Spleen (tissue), 11 donors: ENCODE data around the gene TNFAIP1. TPM values are rescaled to one million over a fixed set of nuclear protein-coding genes. Genes with fewer than 3 reads are reported as not detected.
A peak's percentile ranks its signal among the peaks of the same experiment; 100 is the strongest.

ENCODE experiments used
- DNase-seq: peaks from one replicate; pipeline ENCODE4 v3.0.0-alpha.2; 2020
- H3K27ac ChIP-seq, 8 donors: fragments of 200-600 bp; sonication (generic) in 7 of 8; 1 replicate in 4 of 8; 2 replicates in 4 of 8; pipeline versions ENCODE4 v1.5.0 to v1.8.0; 2016 to 2021; ENCODE audit warnings: inconsistent platforms in 4 of 8, mild to moderate bottlenecking in 4 of 8, moderate library complexity in 1 of 8
- H3K27me3 ChIP-seq, 7 donors: fragments of 200-600 bp; sonication (generic) in 6 of 7; replicated peaks in 1 of 7; 1 replicate in 4 of 7; 2 replicates in 3 of 7; pipeline versions ENCODE4 v1.5.0 to v1.8.0; 2016 to 2021; ENCODE audit warnings: inconsistent platforms in 3 of 7, mild to moderate bottlenecking in 1 of 7
- H3K36me3 ChIP-seq, 6 donors: fragments of 200-600 bp; sonication (generic) in 5 of 6; 1 replicate in 4 of 6; 2 replicates in 2 of 6; pipeline versions ENCODE4 v1.5.0 to v1.8.0; 2016 to 2021; ENCODE audit warnings: inconsistent platforms in 2 of 6
- H3K4me1 ChIP-seq, 6 donors: fragments of 200-600 bp; sonication (generic) in 5 of 6; 1 replicate in 3 of 6; 2 replicates in 3 of 6; pipeline versions ENCODE4 v1.5.0 to v1.8.0; 2016 to 2021; ENCODE audit warnings: inconsistent platforms in 3 of 6
- H3K4me3 ChIP-seq, 8 donors: fragments of 200-600 bp; sonication (generic) in 7 of 8; 1 replicate in 4 of 8; 2 replicates in 4 of 8; pipeline versions ENCODE4 v1.5.0 to v1.8.0; 2016 to 2021; ENCODE audit warnings: inconsistent platforms in 4 of 8, mild to moderate bottlenecking in 4 of 8, moderate library complexity in 2 of 8
- H3K9me3 ChIP-seq, 8 donors: fragments of 200-600 bp; sonication (generic) in 7 of 8; 1 replicate in 4 of 8; 2 replicates in 4 of 8; pipeline versions ENCODE4 v1.5.0 to v1.8.0; 2016 to 2021; ENCODE audit warnings: inconsistent platforms in 4 of 8
- CTCF ChIP-seq, 11 experiments: fragments of 200-600 bp in 7 of 11; fragments of 450-650 bp in 4 of 11; sonication (generic) in 4 of 11; IDR thresholded peaks in 8 of 11; conservative IDR thresholded peaks in 3 of 11; 1 replicate in 7 of 11; 2 replicates in 4 of 11; pipeline versions ENCODE4 v1.4.0 to v1.8.0; 2016 to 2021; ENCODE audit warnings: antibody characterized with exemption in 11 of 11, inconsistent platforms in 4 of 11, mild to moderate bottlenecking in 1 of 11
- POLR2A ChIP-seq, 3 donors: fragments of 450-650 bp; IDR thresholded peaks; one replicate each; pipeline ENCODE4 v1.5.1; 2017; ENCODE audit warnings: antibody characterized with exemption in 3 of 3, mild to moderate bottlenecking in 1 of 3
- POLR2AphosphoS5 ChIP-seq, 3 donors: sonication (generic); formaldehyde crosslinking; IDR thresholded peaks; one replicate each; pipeline ENCODE4 v1.5.1; 2017; ENCODE audit warnings: antibody characterized with exemption in 3 of 3
- WGBS, 5 donors: extraction: QIAGEN DNeasy Blood & Tissue Kit in 3 of 5; methylation state at CpG; one replicate each; pipeline versions ENCODE4 v1.1.5 to v1.1.7; 2013 to 2018; 5-methylcytosine and 5-hydroxymethylcytosine counted together
- intact Hi-C: fragments of 100-400 bp; cut with DNase I; formaldehyde crosslinking; loops from one replicate; pipeline ENCODE4 v1.15.0; 2023; ENCODE audit warnings: low total_unique reads
- polyA plus RNA-seq, 3 donors: library from polyadenylated mRNA; stranded (reverse); fragments of 200-250 nt; gene quantifications; one replicate each; pipeline ENCODE4 v1.2.1, GENCODE V29; 2013
- total RNA-seq, 7 donors: library from RNA; depleted of rRNA in 3 of 7; stranded (reverse); fragments of >200 nt in 3 of 7; fragmentation: NEBNext Ultra II Directional in 4 of 7; extraction: Animal tissue kit (Norgen Biotek cat#: 25700) in 4 of 7; gene quantifications; one replicate each; pipeline versions ENCODE4 v1.1.0 to v1.2.1, GENCODE V29; 2016 to 2021
- donor health status: healthy with polysubstance abuse.
- donor health status: DM: no; HTN: no; CAD: no; lungs with moderate emphysema.
- donor health status: DM: no; HTN: no; CAD: no.
- donor health status: Bipolar disorder and iron deficiency.
- donor health status: healthy.
- donor health status: DM: no; HTN: no; CAD: no.
- donor health status: DM: yes; HTN: yes; CAD: no.

Gene TNFAIP1
- total and polyA plus RNA-seq, 10 donors, result 15.2 to 154 (median 91.5) TPM

- no peak for DNase-seq
- H3K4me1 ChIP-seq, result peaks cover 11 to 27% (median 21%) of the 10 kb centered on the region in 6 donors
- TF ChIP-seq POLR2AphosphoS5 (IDR thresholded peaks at IDR 0.05), result no peak
- no peak for TF ChIP-seq CTCF (IDR thresholded peaks at IDR 0.05 in 8 of 11, conservative IDR thresholded peaks at IDR 0.05 in 3 of 11)
- no peak for TF ChIP-seq POLR2A (IDR thresholded peaks at IDR 0.05)
- WGBS, 5 donors, result 84 to 89% (median 85%) methylated on average over 21 of the region's 21 CpGs
- peak overlapping the region in 1 of 8 donors; percentile 74 for H3K4me3 ChIP-seq
- peaks cover 0 to 4% (median 0%) of the 10 kb centered on the region in 7 donors for H3K27me3 ChIP-seq
- no peak overlapping the region for H3K27ac ChIP-seq
- no peaks in the 10 kb centered on the region for H3K36me3 ChIP-seq
- intact Hi-C loops, result no loop called here
- no peaks in the 10 kb centered on the region for H3K9me3 ChIP-seq
These were observed 18.2 kb upstream of the TNFAIP1 start for GRCh38 chr17:28317099-28317965.

- H3K27ac ChIP-seq, result peak overlapping the region in 4 of 8 donors; percentile 50 to 73 (median 68)
- TF ChIP-seq POLR2AphosphoS5 (IDR thresholded peaks at IDR 0.05) (no peak), POLR2A (IDR thresholded peaks at IDR 0.05) (no peak), CTCF (IDR thresholded peaks at IDR 0.05 in 8 of 11, conservative IDR thresholded peaks at IDR 0.05 in 3 of 11) (no peak)
- intact Hi-C loops, result no loop called here
- peaks cover 0 to 4% (median 0%) of the 10 kb centered on the region in 7 donors for H3K27me3 ChIP-seq
- H3K9me3 ChIP-seq, result no peaks in the 10 kb centered on the region
- H3K4me3 ChIP-seq, result peak overlapping the region; percentile 64 to 89 (median 74)
- 11 to 17% (median 16%) methylated on average over 39 to 40 of the region's 40 CpGs for WGBS, 5 donors
- DNase-seq, result peak; percentile 85
- H3K36me3 ChIP-seq, result no peaks in the 10 kb centered on the region
- H3K4me1 ChIP-seq, result peaks cover 11 to 27% (median 21%) of the 10 kb centered on the region in 6 donors
These were observed 17.4 kb upstream of the TNFAIP1 start for GRCh38 chr17:28317966-28318758.

- Histone ChIP-seq H3K4me3 (peak within 1 kb of the TSS; percentile 64 to 89 (median 74)), H3K9me3 (no peaks in the 10 kb centered on the region), H3K36me3 (no peaks in the 10 kb centered on the region), H3K27ac (peak within 1 kb of the TSS in 6 of 8 donors; percentile 26 to 73 (median 66)), H3K27me3 (peaks cover 0 to 4% (median 0%) of the 10 kb centered on the region in 7 donors), H3K4me1 (peaks cover 11 to 31% (median 21%) of the 10 kb centered on the region in 6 donors)
- no peak for TF ChIP-seq POLR2A (IDR thresholded peaks at IDR 0.05)
- peak in 5 of 11 experiments; percentile 1 to 48 (median 37) for TF ChIP-seq CTCF (IDR thresholded peaks at IDR 0.05 in 8 of 11, conservative IDR thresholded peaks at IDR 0.05 in 3 of 11)
- TF ChIP-seq POLR2AphosphoS5 (IDR thresholded peaks at IDR 0.05), result peak; percentile 56 to 85 (median 80)
- 0 to 2% (median 0%) methylated on average over 21 to 72 of the region's 72 CpGs for WGBS, 5 donors
- DNase-seq, result peak; percentile 98
- intact Hi-C loops, result no loop called here
These were observed 16.6 kb upstream of the TNFAIP1 start, which contains the start of gene TMEM97 for GRCh38 chr17:28318759-28319597. Gene TMEM97 (plus strand): TSS chr17:28319200. CDS start chr17:28319240, 40 bp downstream.
